SU-DHL-6 (cell line): ENCODE data around the gene TJP1.

Experiments
- H2AFZ ChIP-seq: fragments of 200-600 bp; sonication (generic); 2 replicates; pipeline ENCODE4 v1.6.1; 2014; ENCODE audit warnings: low read depth, mild to moderate bottlenecking, moderate library complexity, mixed read lengths, antibody characterized with exemption, low read length; ENCODE audit not compliant: severe bottlenecking
- H3F3A ChIP-seq: fragments of 200-600 bp; shearing (Covaris generic); 2 replicates; pipeline ENCODE4 v1.6.0; 2016; ENCODE audit warnings: antibody characterized with exemption, mild to moderate bottlenecking; ENCODE audit not compliant: insufficient read depth
- H3K27ac ChIP-seq: fragments of 200-600 bp; sonication (generic); 2 replicates; pipeline ENCODE4 v1.5.1; 2016; ENCODE audit warnings: low read depth, mild to moderate bottlenecking, low read length, moderate library complexity, mixed read lengths
- H3K27me3 ChIP-seq: fragments of 200-600 bp; sonication (generic), shearing (Covaris generic); 2 replicates; pipeline ENCODE4 v1.6.0; 2014; ENCODE audit warnings: mild to moderate bottlenecking, low read length
- H3K36me3 ChIP-seq: fragments of 200-600 bp; sonication (generic); 2 replicates; pipeline ENCODE4 v1.6.1; 2014; ENCODE audit warnings: mild to moderate bottlenecking, low read length, mixed read lengths
- H3K4me2 ChIP-seq: fragments of 300-600, 200-600 bp; shearing (Covaris generic), sonication (generic); 2 replicates; pipeline ENCODE4 v1.6.0; 2014; ENCODE audit warnings: low read length, low read depth, mild to moderate bottlenecking; ENCODE audit not compliant: poor library complexity, severe bottlenecking
- H3K4me3 ChIP-seq: fragments of 200-600 bp; sonication (generic); 2 replicates; pipeline ENCODE4 v1.5.1; 2014; ENCODE audit warnings: antibody characterized with exemption, low read length, mild to moderate bottlenecking, mixed read lengths; ENCODE audit not compliant: insufficient read depth, poor library complexity, severe bottlenecking
- H3K79me2 ChIP-seq: fragments of 200-600 bp; sonication (generic); 2 replicates; pipeline ENCODE4 v1.6.1; 2014; ENCODE audit warnings: mild to moderate bottlenecking, low read length, moderate library complexity; ENCODE audit not compliant: insufficient read depth
- H3K9ac ChIP-seq: fragments of 200-600 bp; sonication (generic); 2 replicates; pipeline ENCODE4 v1.7.0; 2014; ENCODE audit warnings: mild to moderate bottlenecking, low read length
- H3K9me2 ChIP-seq: fragments of 200-600 bp; sonication (generic); replicated peaks from 2 replicates; pipeline ENCODE4 v1.6.1; 2014; ENCODE audit warnings: low read length; ENCODE audit not compliant: insufficient read depth
- H3K9me3 ChIP-seq: fragments of 200-600 bp; sonication (generic); 2 replicates; pipeline ENCODE4 v1.6.1; 2014; ENCODE audit warnings: low read length, mixed read lengths; ENCODE audit not compliant: insufficient read depth
- H4K20me1 ChIP-seq: fragments of 200-600 bp; sonication (generic); 2 replicates; pipeline ENCODE4 v1.6.1; 2014; ENCODE audit warnings: low read depth, mild to moderate bottlenecking, antibody characterized with exemption, low read length, moderate library complexity, mixed read lengths
- EZH2phosphoT487 ChIP-seq: fragments of 200-600 bp; sonication (generic), shearing (Covaris generic); conservative IDR thresholded peaks from 2 replicates; pipeline ENCODE4 v1.6.1; 2018; ENCODE audit warnings: mild to moderate bottlenecking, antibody characterized with exemption, low read length, moderate library complexity, mixed read lengths
- TF ChIP-seq, protein P1 (sequence below): fragments of 200-600 bp; sonication (generic); IDR thresholded peaks from one replicate; pipeline ENCODE4 v1.5.1; 2017; ENCODE audit warnings: antibody characterized with exemption, mild to moderate bottlenecking, low read length, moderate library complexity; ENCODE audit not compliant: insufficient read depth, poor library complexity, severe bottlenecking

The TJP1 gene

DNA sequence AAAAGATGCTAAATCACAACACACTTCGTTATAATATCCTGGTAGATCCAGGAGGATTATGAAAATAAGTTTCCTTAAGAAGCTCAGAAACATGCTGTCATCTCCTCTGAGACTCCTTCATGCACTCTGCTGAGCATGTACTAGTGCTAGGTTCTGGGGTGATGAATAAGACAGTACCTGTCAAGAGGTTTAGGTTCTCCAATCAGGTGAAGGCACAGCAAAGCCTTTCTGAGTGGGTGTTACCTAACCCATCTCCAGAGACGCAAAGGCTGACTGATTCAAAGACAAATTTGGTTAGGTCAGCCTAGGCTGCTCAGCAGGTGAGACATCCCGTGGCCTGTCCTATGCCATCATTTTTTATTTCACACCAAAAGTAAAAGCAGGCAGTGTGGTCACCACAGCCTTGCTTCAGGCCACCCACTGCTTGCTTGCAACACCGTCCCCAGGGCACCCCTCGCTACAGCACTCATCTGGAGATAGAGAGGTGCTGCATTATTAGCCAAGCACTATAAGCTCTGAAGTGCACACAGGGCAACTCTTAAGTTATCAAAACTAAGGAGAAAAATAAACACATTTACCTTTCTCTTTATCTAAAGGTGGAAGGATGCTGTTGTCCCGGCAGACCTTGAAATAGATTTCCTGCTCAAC lies 117.2 kb downstream of the TJP1 start:
- no peak overlapping the region for H3K4me3 ChIP-seq
- H3K9ac ChIP-seq = no peak overlapping the region
- no peak overlapping the region for H2AFZ ChIP-seq
- no peak for TF ChIP-seq EZH2phosphoT487
- TF ChIP-seq, protein P1, sequence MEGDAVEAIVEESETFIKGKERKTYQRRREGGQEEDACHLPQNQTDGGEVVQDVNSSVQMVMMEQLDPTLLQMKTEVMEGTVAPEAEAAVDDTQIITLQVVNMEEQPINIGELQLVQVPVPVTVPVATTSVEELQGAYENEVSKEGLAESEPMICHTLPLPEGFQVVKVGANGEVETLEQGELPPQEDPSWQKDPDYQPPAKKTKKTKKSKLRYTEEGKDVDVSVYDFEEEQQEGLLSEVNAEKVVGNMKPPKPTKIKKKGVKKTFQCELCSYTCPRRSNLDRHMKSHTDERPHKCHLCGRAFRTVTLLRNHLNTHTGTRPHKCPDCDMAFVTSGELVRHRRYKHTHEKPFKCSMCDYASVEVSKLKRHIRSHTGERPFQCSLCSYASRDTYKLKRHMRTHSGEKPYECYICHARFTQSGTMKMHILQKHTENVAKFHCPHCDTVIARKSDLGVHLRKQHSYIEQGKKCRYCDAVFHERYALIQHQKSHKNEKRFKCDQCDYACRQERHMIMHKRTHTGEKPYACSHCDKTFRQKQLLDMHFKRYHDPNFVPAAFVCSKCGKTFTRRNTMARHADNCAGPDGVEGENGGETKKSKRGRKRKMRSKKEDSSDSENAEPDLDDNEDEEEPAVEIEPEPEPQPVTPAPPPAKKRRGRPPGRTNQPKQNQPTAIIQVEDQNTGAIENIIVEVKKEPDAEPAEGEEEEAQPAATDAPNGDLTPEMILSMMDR = no peak
- no peaks in the 10 kb centered on the region for H3K79me2 ChIP-seq
- H4K20me1 ChIP-seq = no peaks in the 10 kb centered on the region
- H3K4me2 ChIP-seq = no peak overlapping the region
- no peak overlapping the region for H3K27ac ChIP-seq
- H3K9me3 ChIP-seq = no peaks in the 10 kb centered on the region
- H3F3A ChIP-seq = no peaks in the 10 kb centered on the region
- H3K9me2 ChIP-seq = no peaks in the 10 kb centered on the region
- H3K27me3 ChIP-seq = no peaks in the 10 kb centered on the region
- no peaks in the 10 kb centered on the region for H3K36me3 ChIP-seq

DNA sequence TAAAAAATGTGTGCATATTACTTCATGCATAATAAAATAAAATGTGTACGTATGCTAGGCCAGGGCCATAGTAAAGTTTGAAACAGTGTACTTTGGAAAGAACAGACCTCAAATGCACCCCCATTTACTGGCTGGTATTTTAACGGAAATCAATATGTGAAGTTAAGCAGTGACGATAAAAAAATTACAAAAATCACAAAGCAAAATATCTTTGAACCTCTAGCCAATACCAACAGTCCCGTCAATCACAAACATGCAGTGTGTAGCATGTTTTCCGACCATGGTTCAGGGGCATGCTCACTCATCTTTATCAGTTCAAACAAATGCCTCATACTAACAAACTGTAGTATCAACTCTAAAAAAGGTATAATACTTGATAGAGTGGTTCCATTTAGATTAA lies 121.1 kb downstream of the TJP1 start:
- no peak for TF ChIP-seq EZH2phosphoT487
- TF ChIP-seq, protein P1 = no peak
- Histone ChIP-seq H3K36me3 (no peaks in the 10 kb centered on the region), H3K9me3 (no peaks in the 10 kb centered on the region), H3K27ac (no peak overlapping the region), H3K4me2 (no peak overlapping the region), H3K27me3 (no peaks in the 10 kb centered on the region), H3K79me2 (no peaks in the 10 kb centered on the region), H3F3A (no peaks in the 10 kb centered on the region), H4K20me1 (no peaks in the 10 kb centered on the region), H2AFZ (no peak overlapping the region), H3K4me3 (no peak overlapping the region), H3K9me2 (no peaks in the 10 kb centered on the region), H3K9ac (no peak overlapping the region)

DNA sequence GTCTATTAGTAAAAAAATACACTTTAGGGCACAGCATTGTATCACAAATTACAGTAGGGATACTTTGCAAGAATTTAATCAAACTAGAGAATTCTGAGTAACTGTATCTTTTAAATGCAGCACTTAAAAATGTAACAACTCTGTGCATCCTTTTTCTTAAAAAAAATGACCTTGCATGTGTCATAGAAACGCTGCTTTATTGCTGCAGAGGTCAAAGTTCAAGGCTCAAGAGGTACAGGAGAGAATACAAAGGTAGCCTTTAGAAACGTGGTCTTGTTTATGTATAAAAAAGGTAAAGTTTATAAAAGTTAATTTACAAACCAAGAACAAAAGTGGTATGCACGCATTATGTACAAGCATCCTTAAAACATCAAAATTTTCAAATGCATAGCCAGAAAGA lies 122.0 kb downstream of the TJP1 start:
- no peaks in the 10 kb centered on the region for H3K9me3 ChIP-seq
- H3K27me3 ChIP-seq = no peaks in the 10 kb centered on the region
- H3K9me2 ChIP-seq = no peaks in the 10 kb centered on the region
- H3K4me3 ChIP-seq = no peak overlapping the region
- no peaks in the 10 kb centered on the region for H3K36me3 ChIP-seq
- TF ChIP-seq, protein P1 = no peak
- TF ChIP-seq EZH2phosphoT487 = no peak
- no peak overlapping the region for H2AFZ ChIP-seq
- no peak overlapping the region for H3K9ac ChIP-seq
- H3K27ac ChIP-seq = no peak overlapping the region
- H3K79me2 ChIP-seq = no peaks in the 10 kb centered on the region
- no peaks in the 10 kb centered on the region for H4K20me1 ChIP-seq
- H3F3A ChIP-seq = no peaks in the 10 kb centered on the region
- H3K4me2 ChIP-seq = no peak overlapping the region
